IMR-90 (cell line): ENCODE measurements around the gene PPARD. TPM values are rescaled to one million over a fixed set of nuclear protein-coding genes. Genes with fewer than 3 reads are reported as not detected.

Experiments
- ATAC-seq: fragments of 200-7000 bp; cut with Tn5 transposase; 2 replicates; pipeline ENCODE4 v1.9.1; 2020; ENCODE audit warnings: low read depth, mild to moderate bottlenecking, moderate library complexity
- BruUV-seq: library from RNA; stranded (reverse); fragments of 400-500 nt; replicated peaks from 2 replicates; lab custom pipeline; 2021; lab: Mats Ljungman, UMichigan
- CTCF ChIA-PET: fragments of 300-600 bp; formaldehyde crosslinking; extraction: SDS; loops from one replicate; lab custom pipeline; 2021; ENCODE audit warnings: antibody characterized with exemption; lab: Yijun Ruan, JAX
- POLR2A ChIA-PET: fragments of 300-600 bp; sonication (Branson Sonifier 250); formaldehyde crosslinking; loops from one replicate; lab custom pipeline; 2022; ENCODE audit warnings: antibody characterized with exemption; ENCODE audit not compliant: unreplicated experiment; lab: Charles Lee
- DNase-seq: peaks from one replicate; pipeline ENCODE4 v3.0.0; 2013
- H2AFZ ChIP-seq: replicated peaks from 2 replicates; pipeline ENCODE3; 2013; ENCODE audit warnings: low read length, mild to moderate bottlenecking; ENCODE audit not compliant: poor library complexity
- H2AK5ac ChIP-seq: 2 replicates; pipeline ENCODE4 v1.6.1; 2013; ENCODE audit warnings: low read depth, low read length, inconsistent platforms
- H2AK9ac ChIP-seq: replicated peaks from 2 replicates; pipeline ENCODE3; 2013; ENCODE audit warnings: mild to moderate bottlenecking, low read depth, low read length, moderate library complexity; ENCODE audit not compliant: poor library complexity
- H2BK120ac ChIP-seq: 2 replicates; pipeline ENCODE4 v1.6.1; 2013; ENCODE audit warnings: low read depth, low read length, inconsistent platforms
- H2BK15ac ChIP-seq: 3 replicates; pipeline ENCODE4 v1.6.1; 2013; ENCODE audit warnings: low read depth, low read length, inconsistent platforms
- H2BK20ac ChIP-seq: 2 replicates; pipeline ENCODE4 v1.6.1; 2013; ENCODE audit warnings: low read depth, mild to moderate bottlenecking, inconsistent platforms, low read length, moderate library complexity
- H2BK5ac ChIP-seq: 2 replicates; pipeline ENCODE4 v1.6.1; 2013; ENCODE audit warnings: mild to moderate bottlenecking, low read depth, low read length, inconsistent platforms; ENCODE audit not compliant: poor library complexity, severe bottlenecking
- H3K14ac ChIP-seq: replicated peaks from 2 replicates; pipeline ENCODE4 v1.6.1; 2013; ENCODE audit warnings: low read depth, low read length, inconsistent platforms
- H3K18ac ChIP-seq: 2 replicates; pipeline ENCODE4 v1.6.1; 2013; ENCODE audit warnings: low read depth, low read length, control low read depth
- H3K23ac ChIP-seq: 2 replicates; pipeline ENCODE4 v1.6.1; 2013; ENCODE audit warnings: low read depth, low read length, inconsistent platforms
- H3K27ac ChIP-seq: 2 replicates; pipeline ENCODE4 v1.5.1; 2013; ENCODE audit warnings: mild to moderate bottlenecking, control low read depth, low read length; ENCODE audit not compliant: insufficient read depth
- H3K27me3 ChIP-seq: 2 replicates; pipeline ENCODE4 v1.6.1; 2013; ENCODE audit warnings: low read length; ENCODE audit not compliant: control insufficient read depth, insufficient read depth
- H3K36me3 ChIP-seq: 2 replicates; pipeline ENCODE4 v1.6.1; 2013; ENCODE audit warnings: low read length, mixed read lengths; ENCODE audit not compliant: control insufficient read depth, insufficient read depth
- H3K4ac ChIP-seq: 2 replicates; pipeline ENCODE4 v1.6.1; 2013; ENCODE audit warnings: low read depth, low read length, inconsistent platforms
- H3K4me1 ChIP-seq: 2 replicates; pipeline ENCODE4 v1.6.1; 2013; ENCODE audit warnings: low read length, mixed read lengths; ENCODE audit not compliant: control insufficient read depth, insufficient read depth
- H3K4me2 ChIP-seq: 2 replicates; pipeline ENCODE4 v1.6.1; 2013; ENCODE audit warnings: low read depth, mild to moderate bottlenecking, control low read depth, low read length, moderate library complexity
- H3K4me3 ChIP-seq: 2 replicates; pipeline ENCODE4 v1.5.1; 2013; ENCODE audit warnings: low read depth, mild to moderate bottlenecking, control low read depth, low read length, moderate library complexity; ENCODE audit not compliant: insufficient read depth
- H3K56ac ChIP-seq: 2 replicates; pipeline ENCODE4 v1.6.1; 2013; ENCODE audit warnings: low read length, inconsistent platforms; ENCODE audit not compliant: insufficient read depth; ENCODE audit errors: extremely low read depth
- H3K79me1 ChIP-seq, 2 experiments: 2 replicates each; pipeline ENCODE4 v1.6.1; 2013; ENCODE audit warnings: low read length in 2 of 2, inconsistent platforms in 1 of 2, low read depth in 1 of 2
- H3K9ac ChIP-seq: 2 replicates; pipeline ENCODE4 v1.6.1; 2013; ENCODE audit warnings: low read depth, low read length, control low read depth
- H3K9me1 ChIP-seq: 2 replicates; pipeline ENCODE4 v1.6.1; 2013; ENCODE audit warnings: low read length, inconsistent platforms; ENCODE audit not compliant: insufficient read depth
- H3K9me3 ChIP-seq: 2 replicates; pipeline ENCODE4 v1.6.1; 2013; ENCODE audit warnings: low read length; ENCODE audit not compliant: control insufficient read depth, insufficient read depth
- H4K20me1 ChIP-seq: 2 replicates; pipeline ENCODE4 v1.6.1; 2013; ENCODE audit warnings: low read length, inconsistent platforms; ENCODE audit not compliant: insufficient read depth
- H4K5ac ChIP-seq: 2 replicates; pipeline ENCODE4 v1.6.1; 2013; ENCODE audit warnings: mild to moderate bottlenecking, low read depth, low read length, control low read depth
- H4K8ac ChIP-seq, 2 experiments: 2 replicates each; pipeline ENCODE4 v1.6.1; 2013; ENCODE audit warnings: low read depth in 2 of 2, low read length in 2 of 2, control low read depth in 1 of 2, inconsistent platforms in 1 of 2
- H4K91ac ChIP-seq: 2 replicates; pipeline ENCODE4 v1.6.1; 2013; ENCODE audit warnings: low read depth, low read length, inconsistent platforms; ENCODE audit not compliant: insufficient read depth
- CHD1 ChIP-seq: IDR thresholded peaks from 2 replicates; pipeline ENCODE4 v1.6.1; 2012; ENCODE audit warnings: low read depth, low read length, improper control_type of control experiment
- FOS ChIP-seq: fragments of 150-350 bp; IDR thresholded peaks from 2 replicates; pipeline ENCODE4 v1.6.1; 2016; ENCODE audit warnings: low read depth, low read length
- POLR2A ChIP-seq: IDR thresholded peaks from 2 replicates; pipeline ENCODE4 v1.6.1; 2012; ENCODE audit warnings: mild to moderate bottlenecking, low read depth, low read length
- RCOR1 ChIP-seq: IDR thresholded peaks from 2 replicates; pipeline ENCODE4 v1.6.1; 2012; ENCODE audit warnings: mild to moderate bottlenecking, low read length, improper control_type of control experiment; ENCODE audit not compliant: insufficient replicate concordance
- WGBS, 2 experiments: methylation state at CpG; one replicate each; pipeline versions ENCODE4 v1.1.5 to v1.1.7; 2013; ENCODE audit warnings: missing lambda C conversion rate in 2 of 2; ENCODE audit not compliant: insufficient read length in 1 of 2; ENCODE audit errors: extremely low coverage in 2 of 2; 5-methylcytosine and 5-hydroxymethylcytosine counted together
- dilution Hi-C: fragments of 300-500 bp; cut with HindIII; formaldehyde crosslinking; loops from one replicate; pipeline ENCODE4 v1.14.3; 2018; ENCODE audit warnings: low sequenced_read_pairs; ENCODE audit not compliant: unreplicated experiment
- in situ Hi-C: fragments of 300-500 bp; cut with MboI; formaldehyde crosslinking; loops from 3 replicates; pipeline ENCODE4 v1.14.3; 2019; ENCODE audit warnings: low sequenced_read_pairs, inconsistent platforms, mixed read lengths
- intact Hi-C: fragments of 100-400 bp; cut with micrococcal nuclease; formaldehyde crosslinking; loops from 2 replicates; pipeline ENCODE4 v1.10.0; 2022
- polyA plus RNA-seq, 3 experiments: library from polyadenylated mRNA; depleted of rRNA; stranded (reverse); fragments of >200 nt; gene quantifications; 2 replicates each; pipeline ENCODE4 v1.2.3, GENCODE V29; 2012; ENCODE audit warnings: low replicate concordance in 1 of 3
- total RNA-seq: library from RNA; depleted of rRNA; stranded (reverse); fragments of >200 nt; gene quantifications from 2 replicates; pipeline ENCODE4 v1.2.3, GENCODE V29; 2012
- TF ChIP-seq, protein P1 (sequence below): fragments of 150-350 bp; IDR thresholded peaks from 2 replicates; pipeline ENCODE4 v1.6.1; 2017; ENCODE audit warnings: mild to moderate bottlenecking, antibody characterized with exemption, low read length, low read depth

Gene PPARD
- total and polyA plus RNA-seq, 2 of the 4 experiments (the other 2 are of a cell fraction): 10.4 to 69.0 TPM

DNA sequence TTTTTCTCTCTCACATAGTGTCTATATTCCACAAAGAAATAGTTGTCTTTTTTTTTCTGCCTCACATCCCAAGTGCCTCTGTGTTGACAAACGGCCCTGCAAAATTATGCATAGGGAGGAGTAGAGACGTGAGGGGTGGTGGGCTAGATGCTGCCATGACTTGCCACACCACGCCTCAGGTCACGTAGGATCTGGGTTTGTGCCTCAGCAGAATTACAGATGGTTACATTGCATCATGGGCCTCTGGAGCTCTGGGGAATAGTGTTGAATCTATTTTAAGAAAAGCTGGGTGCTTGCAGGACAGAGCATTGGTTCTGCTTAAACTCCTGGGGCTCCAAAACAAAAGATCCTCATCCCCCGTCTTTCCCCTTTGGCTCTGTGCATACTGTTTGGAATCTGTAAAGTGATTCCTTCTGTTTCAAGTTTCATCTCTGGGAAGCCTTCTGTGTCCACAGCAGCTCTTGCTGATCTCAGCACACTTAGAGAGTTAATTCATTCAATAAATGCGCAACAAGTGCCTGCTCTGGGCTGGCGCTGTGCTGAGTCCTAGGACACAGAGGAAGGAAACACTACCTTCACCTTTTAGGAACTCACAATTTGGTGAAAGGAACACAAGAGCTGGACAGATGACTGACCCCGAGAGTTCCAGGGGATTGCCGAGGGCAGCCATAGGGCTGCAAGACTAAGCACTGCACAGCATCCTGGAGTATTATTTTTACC, 112.2 kb downstream of the PPARD start (continued):
- TF ChIP-seq RCOR1 (no peak), POLR2A (no peak)

DNA sequence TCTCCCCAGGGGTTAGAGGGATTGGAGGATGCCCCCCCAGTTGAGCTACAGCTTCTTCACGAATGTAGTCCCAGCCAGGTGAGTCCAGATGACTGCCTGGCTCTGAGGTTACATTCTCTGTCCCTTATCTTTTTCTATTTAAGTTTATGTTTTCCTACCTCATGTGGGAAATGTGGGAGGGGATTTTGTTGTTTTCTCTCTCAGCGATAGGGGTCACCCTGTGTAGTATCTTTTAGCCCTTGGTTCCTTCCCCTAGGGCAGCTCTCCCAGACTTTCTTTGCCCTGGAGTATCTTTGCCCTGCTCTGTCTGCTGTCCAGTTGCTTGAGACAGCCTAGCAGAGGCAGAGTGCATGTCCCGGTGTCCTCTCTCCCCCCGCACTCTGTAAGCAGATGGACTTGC, 115.5 kb downstream of the PPARD start:
- WGBS, 2 experiments: 93% methylated on average over 2 of the region's 4 CpGs; no CpG with 5 or more reads in 1 of the 2 experiments
- no peak overlapping the region for H3K27ac ChIP-seq
- no peak overlapping the region for H2AFZ ChIP-seq
- no peak overlapping the region for H2BK15ac ChIP-seq
- no peaks in the 10 kb centered on the region for H3K27me3 ChIP-seq
- ChIA-PET POLR2A (no interaction called here), CTCF (interaction anchor here (1.4 kb wide), 1 partner anchor 116 kb away, joined by 3 read pairs; the partner anchor contains the start of gene PPARD)
- H4K5ac ChIP-seq: no peak overlapping the region
- dilution Hi-C loops (no loop called here), intact Hi-C loops (loop anchor here (10.0 kb wide), 1 partner anchor 313 kb away; the partner anchor contains the start of gene TCP11), in situ Hi-C loops (no loop called here)
- H3K4me1 ChIP-seq: peaks cover 6% of the 10 kb centered on the region
- no peak overlapping the region for H3K56ac ChIP-seq
- H2BK20ac ChIP-seq: no peak overlapping the region
- H3K14ac ChIP-seq: no peak overlapping the region
- peaks cover 28% of the 10 kb centered on the region for H3K36me3 ChIP-seq
- no peak overlapping the region for H4K91ac ChIP-seq
- no peak overlapping the region for H3K4ac ChIP-seq
- H4K20me1 ChIP-seq: peaks cover 4% of the 10 kb centered on the region; the same call in 1 of the 2 replicates
- no peak overlapping the region for H2AK9ac ChIP-seq
- H2BK5ac ChIP-seq: no peak overlapping the region
- H2BK120ac ChIP-seq: no peak overlapping the region
- no peaks in the 10 kb centered on the region for H3K9me3 ChIP-seq
- H3K23ac ChIP-seq: no peak overlapping the region
- TF ChIP-seq POLR2A (no peak), CHD1 (no peak), FOS (no peak), RCOR1 (no peak)
- TF ChIP-seq, protein P1, sequence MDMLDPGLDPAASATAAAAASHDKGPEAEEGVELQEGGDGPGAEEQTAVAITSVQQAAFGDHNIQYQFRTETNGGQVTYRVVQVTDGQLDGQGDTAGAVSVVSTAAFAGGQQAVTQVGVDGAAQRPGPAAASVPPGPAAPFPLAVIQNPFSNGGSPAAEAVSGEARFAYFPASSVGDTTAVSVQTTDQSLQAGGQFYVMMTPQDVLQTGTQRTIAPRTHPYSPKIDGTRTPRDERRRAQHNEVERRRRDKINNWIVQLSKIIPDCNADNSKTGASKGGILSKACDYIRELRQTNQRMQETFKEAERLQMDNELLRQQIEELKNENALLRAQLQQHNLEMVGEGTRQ: no peak
- peaks cover 6 to 37% of the 10 kb centered on the region in 2 experiments for H3K79me1 ChIP-seq
- no peak for DNase-seq
- no peak overlapping the region for H3K9ac ChIP-seq
- no peak overlapping the region for H3K4me2 ChIP-seq
- no peak overlapping the region for H3K18ac ChIP-seq
- no peak overlapping the region for H4K8ac ChIP-seq
- ATAC-seq: no peak
- no TSS peak for BruUV-seq
- peaks cover 4% of the 10 kb centered on the region for H3K9me1 ChIP-seq
- H2AK5ac ChIP-seq: no peak overlapping the region
- H3K4me3 ChIP-seq: no peak overlapping the region
